SK-N-SH (cell line): ENCODE results near the gene IFI27L1. TPM values are rescaled to one million over a fixed set of nuclear protein-coding genes. Genes with fewer than 3 reads are reported as not detected.

Source experiments
- CTCF ChIA-PET: fragments of 300-600, 350-600 bp; formaldehyde crosslinking; extraction: SDS; loops from one replicate; lab custom pipeline; 2021; lab: Yijun Ruan, JAX
- POLR2A ChIA-PET: fragments of 350-600 bp; sonication (Branson Sonifier 250); formaldehyde crosslinking; extraction: SDS; loops from one replicate; lab custom pipeline; 2020; ENCODE audit warnings: antibody characterized with exemption, inconsistent platforms; lab: Yijun Ruan, JAX
- DNase-seq: peaks from one replicate; pipeline ENCODE4 v3.0.0; 2012
- H2AFZ ChIP-seq: fragments of 200-600 bp; sonication (generic); 2 replicates; pipeline ENCODE4 v1.8.1; 2016; ENCODE audit warnings: antibody characterized with exemption, mild to moderate bottlenecking, low read depth
- H3F3A ChIP-seq: fragments of 200-600 bp; sonication (generic); replicated peaks from 2 replicates; pipeline ENCODE3; 2016; ENCODE audit warnings: antibody characterized with exemption, mild to moderate bottlenecking; ENCODE audit not compliant: insufficient read depth
- H3K27ac ChIP-seq, 2 experiments: fragments of 200-500 bp in 1 of 2; fragments of 200-600 bp in 1 of 2; sonication (Bioruptor generic) in 1 of 2; sonication (generic), shearing (Covaris generic) in 1 of 2; 2 replicates each; pipeline versions ENCODE4 v1.5.1 to v1.6.1; 2014 to 2016; ENCODE audit warnings: low read depth in 2 of 2, inconsistent platforms in 1 of 2, low read length in 1 of 2, mild to moderate bottlenecking in 1 of 2, mixed read lengths in 1 of 2
- H3K27me3 ChIP-seq: fragments of 200-600 bp; sonication (generic), shearing (Covaris generic); 2 replicates; pipeline ENCODE4 v1.6.1; 2016; ENCODE audit warnings: mixed run types; ENCODE audit not compliant: insufficient read depth
- H3K36me3 ChIP-seq, 2 experiments: fragments of 200-500 bp in 1 of 2; fragments of 200-600 bp in 1 of 2; sonication (Bioruptor generic) in 1 of 2; sonication (generic) in 1 of 2; replicated peaks in 1 of 2; 2 replicates each; pipeline versions ENCODE3 to v1.5.1; 2014 to 2016; ENCODE audit warnings: low read length in 1 of 2, mild to moderate bottlenecking in 1 of 2; ENCODE audit not compliant: insufficient read depth in 2 of 2, control insufficient read depth in 1 of 2
- H3K4me1 ChIP-seq, 2 experiments: fragments of 200-500 bp in 1 of 2; fragments of 200-600 bp in 1 of 2; sonication (Bioruptor generic) in 1 of 2; sonication (generic), shearing (Covaris generic) in 1 of 2; 2 replicates each; pipeline versions ENCODE4 v1.5.1 to v1.6.1; 2014 to 2016; ENCODE audit warnings: low read depth in 1 of 2, low read length in 1 of 2, mixed run types in 1 of 2; ENCODE audit not compliant: insufficient read depth in 2 of 2, control insufficient read depth in 1 of 2
- H3K4me2 ChIP-seq: fragments of 200-600 bp; sonication (generic), shearing (Covaris generic); 2 replicates; pipeline ENCODE4 v1.6.1; 2017; ENCODE audit warnings: mixed run types
- H3K4me3 ChIP-seq, 2 experiments: fragments of 200-500 bp in 1 of 2; fragments of 200-600 bp in 1 of 2; sonication (Bioruptor generic) in 1 of 2; sonication (generic), shearing (Covaris generic) in 1 of 2; 2 replicates each; pipeline versions ENCODE4 v1.5.1 to v1.8.1; 2014 to 2016; ENCODE audit warnings: low read depth in 2 of 2, inconsistent platforms in 1 of 2, low read length in 1 of 2, mild to moderate bottlenecking in 1 of 2, mixed read lengths in 1 of 2, moderate library complexity in 1 of 2
- H3K79me2 ChIP-seq: fragments of 200-600 bp; sonication (generic); 2 replicates; pipeline ENCODE4 v1.8.1; 2017; ENCODE audit warnings: mild to moderate bottlenecking; ENCODE audit not compliant: insufficient read depth
- H3K9ac ChIP-seq: fragments of 200-600 bp; sonication (generic); 2 replicates; pipeline ENCODE4 v1.6.1; 2017; ENCODE audit warnings: mixed run types
- H3K9me2 ChIP-seq: fragments of 200-600 bp; sonication (generic); 2 replicates; pipeline ENCODE4 v1.6.1; 2017; ENCODE audit warnings: mixed run types
- H3K9me3 ChIP-seq: fragments of 200-600 bp; sonication (generic); 2 replicates; pipeline ENCODE4 v1.6.1; 2017; ENCODE audit warnings: mixed run types, mild to moderate bottlenecking, moderate library complexity
- H4K20me1 ChIP-seq: fragments of 200-600 bp; sonication (generic); 2 replicates; pipeline ENCODE4 v1.6.1; 2017; ENCODE audit warnings: mild to moderate bottlenecking, mixed run types; ENCODE audit not compliant: insufficient read depth
- CTCF ChIP-seq: fragments of 200-600 bp; sonication (generic); IDR thresholded peaks from 2 replicates; pipeline ENCODE4 v1.6.1; 2017; ENCODE audit warnings: antibody characterized with exemption, mild to moderate bottlenecking, moderate library complexity
- FOSL2 ChIP-seq: IDR thresholded peaks from 2 replicates; pipeline ENCODE4 v1.4.0; 2012; ENCODE audit warnings: low read depth, mild to moderate bottlenecking, moderate library complexity, borderline replicate concordance
- FOXM1 ChIP-seq: IDR thresholded peaks from 2 replicates; pipeline ENCODE4 v1.4.0; 2012; ENCODE audit warnings: low read depth, mild to moderate bottlenecking
- GATA2 ChIP-seq: sonication (generic); formaldehyde crosslinking; IDR thresholded peaks from 2 replicates; pipeline ENCODE4 v1.5.0; 2020; ENCODE audit warnings: mild to moderate bottlenecking, missing genetic modification reagents
- POLR2AphosphoS5 ChIP-seq: IDR thresholded peaks from 2 replicates; pipeline ENCODE4 v1.6.1; 2012; ENCODE audit warnings: low read depth, low read length
- REST ChIP-seq: IDR thresholded peaks from 2 replicates; pipeline ENCODE4 v1.6.1; 2012; ENCODE audit warnings: mild to moderate bottlenecking, low read depth, low read length, moderate library complexity
- SMC3 ChIP-seq: IDR thresholded peaks from 2 replicates; pipeline ENCODE4 v1.6.1; 2012; ENCODE audit warnings: low read depth, low read length, improper control_type of control experiment
- TAF1 ChIP-seq: IDR thresholded peaks from 2 replicates; pipeline ENCODE4 v1.6.1; 2012; ENCODE audit warnings: low read depth, mild to moderate bottlenecking, low read length, moderate library complexity, borderline replicate concordance
- YY1 ChIP-seq: IDR thresholded peaks from 2 replicates; pipeline ENCODE4 v1.4.0; 2012; ENCODE audit warnings: low read depth, mild to moderate bottlenecking
- ZBTB33 ChIP-seq: IDR thresholded peaks from 2 replicates; pipeline ENCODE4 v1.4.0; 2012; ENCODE audit warnings: low read depth, borderline replicate concordance
- WGBS: methylation state at CpG from one replicate; pipeline ENCODE4 v1.1.6; 2017; ENCODE audit warnings: low lambda C conversion rate; 5-methylcytosine and 5-hydroxymethylcytosine counted together
- polyA plus RNA-seq, 3 experiments: library from polyadenylated mRNA; depleted of rRNA; stranded (reverse); fragments of >200 nt; gene quantifications; 2 replicates each; pipeline ENCODE4 v1.2.3, GENCODE V29; 2012

The IFI27L1 gene
- polyA plus RNA-seq, 1 of the 3 experiments (the other 2 are of a cell fraction): 35.3 TPM

GRCh38 chr14:94116701-94117100 is 35.6 kb downstream of the IFI27L1 start:
- DNase-seq: no peak
- Histone ChIP-seq H2AFZ (no peak overlapping the region), H4K20me1 (no peaks in the 10 kb centered on the region), H3K4me3 (no peak overlapping the region), H3K9me2 (no peaks in the 10 kb centered on the region), H3K79me2 (no peaks in the 10 kb centered on the region), H3K4me2 (no peak overlapping the region), H3K9ac (no peak overlapping the region), H3K9me3 (no peaks in the 10 kb centered on the region), H3K27me3 (no peaks in the 10 kb centered on the region), H3K36me3 (no peaks in the 10 kb centered on the region), H3F3A (no peaks in the 10 kb centered on the region), H3K27ac (no peak overlapping the region), H3K4me1 (peaks cover 0 to 38% of the 10 kb centered on the region in 2 experiments; a peak in 1 of 4 replicates)
- ChIA-PET POLR2A (no interaction called here), CTCF (interaction anchor here (1.6 kb wide), 1 partner anchor 13 kb away, joined by 5 read pairs; the partner anchor contains the start of gene IFI27L2)
- no peak for TF ChIP-seq FOSL2
- TF ChIP-seq GATA2 (CRISPR knock-in tag): no peak
- no peak for TF ChIP-seq REST
- no peak for TF ChIP-seq SMC3
- TF ChIP-seq CTCF: no peak
- TF ChIP-seq TAF1: no peak
- TF ChIP-seq ZBTB33: no peak
- TF ChIP-seq FOXM1: no peak
- no peak for TF ChIP-seq POLR2AphosphoS5
- no peak for TF ChIP-seq YY1
- WGBS: 73% methylated on average over 10 of the region's 10 CpGs
